Neural cell (in vitro differentiated cells): Measurements from ENCODE around the gene CDKAL1.

ENCODE experiments used
- POLR2AphosphoS5 ChIP-seq: IDR thresholded peaks from 2 replicates; pipeline ENCODE4 v1.6.1; 2012
- RAD21 ChIP-seq: fragments of 450-650 bp; conservative IDR thresholded peaks from 2 replicates; pipeline ENCODE4 v1.6.1; 2014; ENCODE audit warnings: antibody characterized with exemption, mild to moderate bottlenecking, moderate library complexity
- SMC3 ChIP-seq: fragments of 450-650 bp; conservative IDR thresholded peaks from 2 replicates; pipeline ENCODE4 v1.6.1; 2014; ENCODE audit warnings: antibody characterized with exemption, mild to moderate bottlenecking, moderate library complexity; ENCODE audit not compliant: poor library complexity
- TF ChIP-seq, protein P1 (sequence below): fragments of 450-650 bp; IDR thresholded peaks from 2 replicates; pipeline ENCODE4 v1.5.1; 2014; ENCODE audit warnings: antibody characterized with exemption, mild to moderate bottlenecking, moderate library complexity; ENCODE audit not compliant: poor library complexity, severe bottlenecking
- TF ChIP-seq, protein P2 (sequence below): IDR thresholded peaks from 2 replicates; pipeline ENCODE4 v1.6.1; 2012; ENCODE audit warnings: borderline replicate concordance

DNA sequence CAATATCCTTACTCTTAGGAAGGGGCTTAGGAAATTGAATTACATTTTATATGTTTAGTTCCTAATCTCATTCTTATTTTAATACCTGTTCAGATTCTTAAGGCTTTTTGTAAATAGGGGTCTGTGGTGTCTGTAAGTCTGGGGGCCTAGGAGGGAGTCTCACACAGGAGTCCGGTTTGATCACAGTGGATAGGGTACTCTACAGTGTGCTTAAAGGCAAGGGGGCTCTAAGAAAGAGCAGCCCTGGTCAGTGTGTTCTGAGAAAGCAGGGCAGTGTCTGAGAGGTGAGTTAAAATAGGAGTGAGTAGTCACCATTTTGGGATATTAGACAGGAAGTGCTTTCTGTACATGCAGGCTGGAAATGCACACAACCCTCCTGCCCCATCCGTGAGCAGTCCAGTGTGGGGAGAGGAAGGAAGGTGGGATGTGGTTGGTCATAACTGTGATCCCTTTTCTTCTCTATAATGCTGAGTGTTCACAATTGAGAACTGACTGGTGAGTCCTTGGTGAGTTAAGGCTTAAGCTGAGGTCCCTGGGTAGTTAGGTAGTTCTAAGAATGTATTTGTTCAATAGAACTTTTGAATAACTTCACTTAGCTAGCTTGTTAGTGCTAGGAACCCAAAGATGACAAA lies 50.0 kb downstream of the CDKAL1 start:
- TF ChIP-seq RAD21, result no peak
- TF ChIP-seq POLR2AphosphoS5, result no peak
- TF ChIP-seq, protein P1, sequence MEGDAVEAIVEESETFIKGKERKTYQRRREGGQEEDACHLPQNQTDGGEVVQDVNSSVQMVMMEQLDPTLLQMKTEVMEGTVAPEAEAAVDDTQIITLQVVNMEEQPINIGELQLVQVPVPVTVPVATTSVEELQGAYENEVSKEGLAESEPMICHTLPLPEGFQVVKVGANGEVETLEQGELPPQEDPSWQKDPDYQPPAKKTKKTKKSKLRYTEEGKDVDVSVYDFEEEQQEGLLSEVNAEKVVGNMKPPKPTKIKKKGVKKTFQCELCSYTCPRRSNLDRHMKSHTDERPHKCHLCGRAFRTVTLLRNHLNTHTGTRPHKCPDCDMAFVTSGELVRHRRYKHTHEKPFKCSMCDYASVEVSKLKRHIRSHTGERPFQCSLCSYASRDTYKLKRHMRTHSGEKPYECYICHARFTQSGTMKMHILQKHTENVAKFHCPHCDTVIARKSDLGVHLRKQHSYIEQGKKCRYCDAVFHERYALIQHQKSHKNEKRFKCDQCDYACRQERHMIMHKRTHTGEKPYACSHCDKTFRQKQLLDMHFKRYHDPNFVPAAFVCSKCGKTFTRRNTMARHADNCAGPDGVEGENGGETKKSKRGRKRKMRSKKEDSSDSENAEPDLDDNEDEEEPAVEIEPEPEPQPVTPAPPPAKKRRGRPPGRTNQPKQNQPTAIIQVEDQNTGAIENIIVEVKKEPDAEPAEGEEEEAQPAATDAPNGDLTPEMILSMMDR, result no peak
- TF ChIP-seq, protein P2, sequence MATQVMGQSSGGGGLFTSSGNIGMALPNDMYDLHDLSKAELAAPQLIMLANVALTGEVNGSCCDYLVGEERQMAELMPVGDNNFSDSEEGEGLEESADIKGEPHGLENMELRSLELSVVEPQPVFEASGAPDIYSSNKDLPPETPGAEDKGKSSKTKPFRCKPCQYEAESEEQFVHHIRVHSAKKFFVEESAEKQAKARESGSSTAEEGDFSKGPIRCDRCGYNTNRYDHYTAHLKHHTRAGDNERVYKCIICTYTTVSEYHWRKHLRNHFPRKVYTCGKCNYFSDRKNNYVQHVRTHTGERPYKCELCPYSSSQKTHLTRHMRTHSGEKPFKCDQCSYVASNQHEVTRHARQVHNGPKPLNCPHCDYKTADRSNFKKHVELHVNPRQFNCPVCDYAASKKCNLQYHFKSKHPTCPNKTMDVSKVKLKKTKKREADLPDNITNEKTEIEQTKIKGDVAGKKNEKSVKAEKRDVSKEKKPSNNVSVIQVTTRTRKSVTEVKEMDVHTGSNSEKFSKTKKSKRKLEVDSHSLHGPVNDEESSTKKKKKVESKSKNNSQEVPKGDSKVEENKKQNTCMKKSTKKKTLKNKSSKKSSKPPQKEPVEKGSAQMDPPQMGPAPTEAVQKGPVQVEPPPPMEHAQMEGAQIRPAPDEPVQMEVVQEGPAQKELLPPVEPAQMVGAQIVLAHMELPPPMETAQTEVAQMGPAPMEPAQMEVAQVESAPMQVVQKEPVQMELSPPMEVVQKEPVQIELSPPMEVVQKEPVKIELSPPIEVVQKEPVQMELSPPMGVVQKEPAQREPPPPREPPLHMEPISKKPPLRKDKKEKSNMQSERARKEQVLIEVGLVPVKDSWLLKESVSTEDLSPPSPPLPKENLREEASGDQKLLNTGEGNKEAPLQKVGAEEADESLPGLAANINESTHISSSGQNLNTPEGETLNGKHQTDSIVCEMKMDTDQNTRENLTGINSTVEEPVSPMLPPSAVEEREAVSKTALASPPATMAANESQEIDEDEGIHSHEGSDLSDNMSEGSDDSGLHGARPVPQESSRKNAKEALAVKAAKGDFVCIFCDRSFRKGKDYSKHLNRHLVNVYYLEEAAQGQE, result no peak
- TF ChIP-seq SMC3, result no peak
